Measurements from ENCODE around the gene CROCC2. TPM values are rescaled to one million over a fixed set of nuclear protein-coding genes. Genes with fewer than 3 reads are reported as not detected.

Gene CROCC2
- total and polyA plus RNA-seq, 2 donors from 2014 or later: 0.13 TPM; not detected in 1

DNA sequence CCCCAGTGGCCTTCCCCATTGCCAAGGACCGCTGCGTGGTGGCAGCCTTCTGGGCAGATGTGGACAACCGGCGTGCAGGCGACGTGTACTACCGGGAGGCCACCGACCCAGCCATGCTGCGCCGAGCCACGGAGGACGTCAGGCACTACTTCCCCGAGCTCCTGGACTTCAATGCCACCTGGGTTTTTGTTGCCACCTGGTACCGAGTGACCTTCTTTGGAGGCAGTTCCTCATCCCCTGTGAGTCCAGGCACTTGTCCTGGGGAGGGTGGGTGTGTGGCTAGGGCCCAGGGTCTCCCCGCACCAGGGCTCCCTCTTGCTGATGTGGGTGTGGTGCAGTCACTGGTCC, 124.2 kb downstream of the CROCC2 start:
- no peaks in the 10 kb centered on the region for H3K4me1 ChIP-seq (ENCODE audit: control insufficient read depth in 2 of 3, insufficient read depth in 2 of 3, low read depth in 1 of 3, low read length in 3 of 3)
- no peaks in the 10 kb centered on the region for H3K27me3 ChIP-seq (ENCODE audit: control insufficient read depth, insufficient read depth, low read length)
- H3K27ac ChIP-seq (ENCODE audit: low read depth in 2 of 2, low read length in 2 of 2): no peak overlapping the region
- TF ChIP-seq, protein P1, sequence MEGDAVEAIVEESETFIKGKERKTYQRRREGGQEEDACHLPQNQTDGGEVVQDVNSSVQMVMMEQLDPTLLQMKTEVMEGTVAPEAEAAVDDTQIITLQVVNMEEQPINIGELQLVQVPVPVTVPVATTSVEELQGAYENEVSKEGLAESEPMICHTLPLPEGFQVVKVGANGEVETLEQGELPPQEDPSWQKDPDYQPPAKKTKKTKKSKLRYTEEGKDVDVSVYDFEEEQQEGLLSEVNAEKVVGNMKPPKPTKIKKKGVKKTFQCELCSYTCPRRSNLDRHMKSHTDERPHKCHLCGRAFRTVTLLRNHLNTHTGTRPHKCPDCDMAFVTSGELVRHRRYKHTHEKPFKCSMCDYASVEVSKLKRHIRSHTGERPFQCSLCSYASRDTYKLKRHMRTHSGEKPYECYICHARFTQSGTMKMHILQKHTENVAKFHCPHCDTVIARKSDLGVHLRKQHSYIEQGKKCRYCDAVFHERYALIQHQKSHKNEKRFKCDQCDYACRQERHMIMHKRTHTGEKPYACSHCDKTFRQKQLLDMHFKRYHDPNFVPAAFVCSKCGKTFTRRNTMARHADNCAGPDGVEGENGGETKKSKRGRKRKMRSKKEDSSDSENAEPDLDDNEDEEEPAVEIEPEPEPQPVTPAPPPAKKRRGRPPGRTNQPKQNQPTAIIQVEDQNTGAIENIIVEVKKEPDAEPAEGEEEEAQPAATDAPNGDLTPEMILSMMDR (IDR thresholded peaks at IDR 0.05; ENCODE audit: borderline replicate concordance, extremely low read depth, insufficient read depth): no peak
- DNase-seq (no peak), FAIRE-seq (no peak)
- no peak overlapping the region for H3K9ac ChIP-seq (ENCODE audit: low read length in 3 of 3)
- no peak overlapping the region for H3K4me3 ChIP-seq (ENCODE audit: low read length in 3 of 3)
- intact Hi-C loops (cut with DNase I): no loop called here
- peaks cover 0 to 12% (median 0%) of the 10 kb centered on the region in 3 donors for H3K9me3 ChIP-seq (ENCODE audit: control insufficient read depth in 2 of 3, insufficient read depth in 1 of 3, low read length in 3 of 3)
- no peaks in the 10 kb centered on the region for H3K36me3 ChIP-seq (ENCODE audit: control insufficient read depth in 2 of 3, insufficient read depth in 3 of 3, low read length in 3 of 3)

DNA sequence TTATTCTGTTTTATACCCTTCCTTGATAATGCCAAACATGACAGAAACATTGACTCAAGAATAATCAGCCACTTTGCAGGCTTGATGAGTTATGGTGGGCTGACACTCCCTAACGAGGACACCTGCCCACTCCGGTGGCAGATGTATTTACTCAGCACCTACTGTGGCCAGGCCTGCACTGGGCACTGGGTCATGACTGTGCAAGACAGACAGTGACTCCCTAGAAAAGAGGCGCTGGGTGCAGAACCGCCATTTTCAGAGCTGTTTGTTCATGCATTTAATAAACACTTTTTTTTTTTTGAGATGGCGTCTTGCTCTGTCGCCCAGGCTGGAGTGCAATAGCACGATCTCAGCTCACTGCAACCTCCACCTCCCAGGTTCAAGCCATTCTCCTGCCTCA, 124.7 kb downstream of the CROCC2 start:
- DNase-seq (no peak), FAIRE-seq (no peak)
- no peaks in the 10 kb centered on the region for H3K4me1 ChIP-seq (ENCODE audit: control insufficient read depth in 2 of 3, insufficient read depth in 2 of 3, low read depth in 1 of 3, low read length in 3 of 3)
- no peak overlapping the region for H3K4me3 ChIP-seq (ENCODE audit: low read length in 3 of 3)
- TF ChIP-seq, protein P1 (IDR thresholded peaks at IDR 0.05; ENCODE audit: borderline replicate concordance, extremely low read depth, insufficient read depth): no peak
- peaks cover 0 to 7% (median 0%) of the 10 kb centered on the region in 3 donors for H3K9me3 ChIP-seq (ENCODE audit: control insufficient read depth in 2 of 3, insufficient read depth in 1 of 3, low read length in 3 of 3)
- H3K27me3 ChIP-seq (ENCODE audit: control insufficient read depth, insufficient read depth, low read length): no peaks in the 10 kb centered on the region
- no peaks in the 10 kb centered on the region for H3K36me3 ChIP-seq (ENCODE audit: control insufficient read depth in 2 of 3, insufficient read depth in 3 of 3, low read length in 3 of 3)
- no peak overlapping the region for H3K27ac ChIP-seq (ENCODE audit: low read depth in 2 of 2, low read length in 2 of 2)
- no peak overlapping the region for H3K9ac ChIP-seq (ENCODE audit: low read length in 3 of 3)
- intact Hi-C loops (cut with DNase I): no loop called here

DNA sequence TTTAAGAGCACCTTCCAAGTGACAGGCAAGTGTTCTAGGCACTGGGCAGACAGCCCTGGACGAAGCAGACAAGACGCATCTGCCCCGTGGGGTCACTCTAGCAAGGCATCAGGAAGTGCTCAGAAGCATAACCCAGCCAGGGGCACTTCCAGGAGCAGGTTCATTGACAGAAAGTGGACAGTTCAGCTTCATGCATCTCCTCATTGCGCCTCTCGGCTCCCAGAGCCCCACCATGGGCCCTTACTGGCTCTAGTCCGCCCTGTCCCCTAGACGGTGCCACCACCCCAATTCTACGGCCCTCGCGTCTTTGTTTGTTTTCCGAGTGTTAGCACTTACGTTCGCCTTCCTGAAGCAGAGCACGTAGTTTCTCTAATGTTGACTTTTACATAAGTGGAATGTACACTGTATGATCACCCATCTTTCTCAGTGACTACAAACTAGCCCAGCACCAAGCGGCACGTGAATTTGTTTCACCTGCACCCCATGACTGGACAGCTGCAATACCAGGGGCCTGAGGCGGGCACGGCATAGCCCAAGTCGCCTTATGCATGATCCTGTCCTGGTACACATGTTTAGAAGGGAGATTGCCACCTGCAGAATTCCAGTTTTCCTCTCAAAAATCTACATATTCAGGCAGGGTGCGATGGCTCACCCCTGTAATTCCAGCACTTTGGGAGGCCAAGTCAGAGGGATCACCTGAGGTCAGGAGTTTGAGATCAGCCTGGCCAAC, 125.5 kb downstream of the CROCC2 start:
- H3K9ac ChIP-seq (ENCODE audit: low read length in 3 of 3): no peak overlapping the region
- H3K4me1 ChIP-seq (ENCODE audit: control insufficient read depth in 2 of 3, insufficient read depth in 2 of 3, low read depth in 1 of 3, low read length in 3 of 3): peaks cover 0 to 2% (median 0%) of the 10 kb centered on the region in 3 donors
- no peaks in the 10 kb centered on the region for H3K27me3 ChIP-seq (ENCODE audit: control insufficient read depth, insufficient read depth, low read length)
- peaks cover 0 to 2% (median 0%) of the 10 kb centered on the region in 3 donors for H3K9me3 ChIP-seq (ENCODE audit: control insufficient read depth in 2 of 3, insufficient read depth in 1 of 3, low read length in 3 of 3)
- intact Hi-C loops (cut with DNase I): no loop called here
- no peak for DNase-seq
- no peak for FAIRE-seq
- H3K4me3 ChIP-seq (ENCODE audit: low read length in 3 of 3): no peak overlapping the region
- no peak overlapping the region for H3K27ac ChIP-seq (ENCODE audit: low read depth in 2 of 2, low read length in 2 of 2)
- TF ChIP-seq, protein P1 (IDR thresholded peaks at IDR 0.05; ENCODE audit: borderline replicate concordance, extremely low read depth, insufficient read depth): no peak
- H3K36me3 ChIP-seq (ENCODE audit: control insufficient read depth in 2 of 3, insufficient read depth in 3 of 3, low read length in 3 of 3): no peaks in the 10 kb centered on the region
